Body of pancreas (tissue), 4 donors: ENCODE measurements around the gene ITGA4. TPM values are rescaled to one million over a fixed set of nuclear protein-coding genes. Genes with fewer than 3 reads are reported as not detected.

Experiments used
- ATAC-seq: fragments of 150-250 bp; one replicate; pipeline ENCODE4 v1.9.1; 2016
- DNase-seq, 4 donors: peaks; one replicate each; pipeline ENCODE4 v3.0.0-alpha.2; 2019
- H3K27ac ChIP-seq, 4 donors: fragments of 200-600 bp; sonication (generic); 1 replicate in 3 of 4; 2 replicates in 1 of 4; pipeline versions ENCODE4 v1.5.1 to v1.6.1; 2016 to 2019; ENCODE audit warnings: mild to moderate bottlenecking in 1 of 4, mixed read lengths in 1 of 4, moderate library complexity in 1 of 4
- H3K27me3 ChIP-seq, 2 donors: fragments of 200-600 bp; sonication (generic); one replicate each; pipeline ENCODE4 v1.6.0; 2016; ENCODE audit warnings: mild to moderate bottlenecking in 1 of 2
- H3K36me3 ChIP-seq, 2 donors: fragments of 200-600 bp; sonication (generic); replicated peaks in 1 of 2; 2 replicates each; pipeline ENCODE4 v1.5.1; 2016; ENCODE audit warnings: low read depth in 2 of 2; ENCODE audit not compliant: insufficient read depth in 1 of 2
- H3K4me1 ChIP-seq: fragments of 200-600 bp; sonication (generic); one replicate; pipeline ENCODE4 v1.6.0; 2016
- H3K4me3 ChIP-seq, 2 donors: fragments of 200-600 bp; sonication (generic); 1 replicate in 1 of 2; 2 replicates in 1 of 2; pipeline ENCODE4 v1.5.1; 2016 to 2019
- H3K9me3 ChIP-seq, 3 donors: fragments of 200-600 bp; sonication (generic); 1 replicate in 2 of 3; 2 replicates in 1 of 3; pipeline ENCODE4 v1.5.1; 2016
- CTCF ChIP-seq, 7 experiments: fragments of 450-650 bp in 4 of 7; fragments of 200-600 bp in 3 of 7; sonication (generic) in 3 of 7; IDR thresholded peaks; one replicate each; pipeline ENCODE4 v1.5.1; 2016 to 2019; ENCODE audit warnings: antibody characterized with exemption in 7 of 7
- POLR2A ChIP-seq, 3 donors: fragments of 450-650 bp; IDR thresholded peaks; one replicate each; pipeline ENCODE4 v1.6.1; 2016; ENCODE audit warnings: antibody characterized with exemption in 3 of 3, mild to moderate bottlenecking in 2 of 3
- WGBS, 2 donors: methylation state at CpG; one replicate each; pipeline ENCODE4 v1.1.5; 2017; 5-methylcytosine and 5-hydroxymethylcytosine counted together
- intact Hi-C: fragments of 100-400 bp; cut with DNase I; formaldehyde crosslinking; loops from one replicate; pipeline ENCODE4 v1.15.1; 2023
- total RNA-seq, 2 donors: library from RNA; depleted of rRNA; stranded (reverse); fragments of >200 nt; gene quantifications; one replicate each; pipeline ENCODE4 v1.1.0, GENCODE V29; 2016

The ITGA4 gene
- total RNA-seq, 2 donors from 2014 or later = 3.4 to 4.3 TPM

GRCh38 chr2:181554061-181554830 lies 97.1 kb downstream of the ITGA4 start:
- H3K4me1 ChIP-seq = no peaks in the 10 kb centered on the region
- WGBS, 2 donors = 51 to 55% methylated on average over 2 of the region's 2 CpGs
- intact Hi-C loops = no loop called here
- TF ChIP-seq POLR2A (IDR thresholded peaks at IDR 0.05) (no peak), CTCF (IDR thresholded peaks at IDR 0.05) (no peak)
- H3K4me3 ChIP-seq = no peak overlapping the region
- H3K27me3 ChIP-seq = no peaks in the 10 kb centered on the region
- no peaks in the 10 kb centered on the region for H3K9me3 ChIP-seq
- H3K27ac ChIP-seq = no peak overlapping the region
- ATAC-seq (no peak), DNase-seq (no peak)
- H3K36me3 ChIP-seq = no peaks in the 10 kb centered on the region

GRCh38 chr2:181558371-181558770 lies 101.2 kb downstream of the ITGA4 start:
- intact Hi-C loops = no loop called here
- H3K27me3 ChIP-seq = no peaks in the 10 kb centered on the region

GRCh38 chr2:181563101-181563692 lies 106.0 kb downstream of the ITGA4 start:
- H3K36me3 ChIP-seq = no peaks in the 10 kb centered on the region
- no peaks in the 10 kb centered on the region for H3K9me3 ChIP-seq
- ATAC-seq (no peak), DNase-seq (no peak)
- H3K4me1 ChIP-seq = no peaks in the 10 kb centered on the region
- no peak overlapping the region for H3K27ac ChIP-seq
- no peak overlapping the region for H3K4me3 ChIP-seq
- TF ChIP-seq CTCF (IDR thresholded peaks at IDR 0.05) = no peak
- no peak for TF ChIP-seq POLR2A (IDR thresholded peaks at IDR 0.05)
- WGBS, 2 donors = 48 to 80% methylated on average over 1 of the region's 1 CpG
- H3K27me3 ChIP-seq = no peaks in the 10 kb centered on the region
- intact Hi-C loops = no loop called here

More at GRCh38 chr2:181558371-181558770, 101.2 kb downstream of the ITGA4 start:
- TF ChIP-seq POLR2A (IDR thresholded peaks at IDR 0.05) = no peak
- TF ChIP-seq CTCF (IDR thresholded peaks at IDR 0.05) = no peak
- no peaks in the 10 kb centered on the region for H3K36me3 ChIP-seq
- no peaks in the 10 kb centered on the region for H3K4me1 ChIP-seq
- DNase-seq = no peak
- no peak for ATAC-seq
- 84 to 88% methylated on average over 2 of the region's 2 CpGs for WGBS, 2 donors
- H3K4me3 ChIP-seq = no peak overlapping the region
- no peaks in the 10 kb centered on the region for H3K9me3 ChIP-seq
- no peak overlapping the region for H3K27ac ChIP-seq

GRCh38 chr2:181566334-181567032 lies 109.3 kb downstream of the ITGA4 start:
- DNase-seq = no peak
- Histone ChIP-seq H3K9me3 (no peaks in the 10 kb centered on the region), H3K4me3 (no peak overlapping the region), H3K27ac (no peak overlapping the region), H3K4me1 (no peaks in the 10 kb centered on the region), H3K27me3 (no peaks in the 10 kb centered on the region), H3K36me3 (no peaks in the 10 kb centered on the region)
- ATAC-seq = no peak
- TF ChIP-seq CTCF (IDR thresholded peaks at IDR 0.05) (no peak), POLR2A (IDR thresholded peaks at IDR 0.05) (no peak)
- intact Hi-C loops = no loop called here
- 78 to 85% methylated on average over 6 of the region's 6 CpGs for WGBS, 2 donors
